Thyroid gland (tissue), 4 donors: ENCODE data around the gene ANKRD13C. TPM values are rescaled to one million over a fixed set of nuclear protein-coding genes. Genes with fewer than 3 reads are reported as not detected.

Experiments
- DNase-seq, 2 donors: peaks; one replicate each; pipeline ENCODE4 v3.0.0-alpha.2; 2019
- H3K27ac ChIP-seq, 3 donors: fragments of 200-600 bp; sonication (generic); 1 replicate in 2 of 3; 2 replicates in 1 of 3; pipeline ENCODE4 v1.5.1; 2016 to 2019; ENCODE audit warnings: mild to moderate bottlenecking in 1 of 3, moderate library complexity in 1 of 3
- H3K27me3 ChIP-seq: fragments of 200-600 bp; sonication (generic); one replicate; pipeline ENCODE4 v1.5.1; 2019
- H3K36me3 ChIP-seq, 2 donors: fragments of 200-600 bp; sonication (generic); one replicate each; pipeline ENCODE4 v1.5.1; 2016 to 2019
- H3K4me1 ChIP-seq, 2 donors: fragments of 200-600 bp; sonication (generic); one replicate each; pipeline ENCODE4 v1.5.1; 2017 to 2019
- H3K4me3 ChIP-seq, 3 donors: fragments of 200-600 bp; sonication (generic); replicated peaks in 1 of 3; 1 replicate in 2 of 3; 2 replicates in 1 of 3; pipeline ENCODE4 v1.5.1; 2016; ENCODE audit warnings: mild to moderate bottlenecking in 1 of 3
- H3K9me3 ChIP-seq: fragments of 200-600 bp; sonication (generic); one replicate; pipeline ENCODE4 v1.5.1; 2017
- CTCF ChIP-seq, 6 experiments: fragments of 200-600 bp in 3 of 6; fragments of 450-650 bp in 3 of 6; sonication (generic) in 3 of 6; IDR thresholded peaks; one replicate each; pipeline ENCODE4 v1.5.1; 2016 to 2019; ENCODE audit warnings: antibody characterized with exemption in 6 of 6, mild to moderate bottlenecking in 2 of 6, inconsistent platforms in 1 of 6, moderate library complexity in 1 of 6
- POLR2A ChIP-seq, 2 donors: fragments of 450-650 bp; IDR thresholded peaks; one replicate each; pipeline ENCODE4 v1.6.1; 2017; ENCODE audit warnings: antibody characterized with exemption in 2 of 2, mild to moderate bottlenecking in 2 of 2, moderate library complexity in 1 of 2
- whole genome bisulfite sequencing, 2 donors: methylation state at CpG; one replicate each; pipeline ENCODE4 v1.1.5; 2017; 5-methylcytosine and 5-hydroxymethylcytosine counted together
- intact Hi-C: fragments of 100-400 bp; cut with DNase I; formaldehyde crosslinking; loops from one replicate; pipeline ENCODE4 v1.15.1; 2023
- total RNA-seq, 4 donors: library from RNA; depleted of rRNA; stranded (reverse); fragments of >200 nt; gene quantifications; one replicate each; pipeline ENCODE4 v1.2.3, GENCODE V29; 2016

The ANKRD13C gene
- total RNA-seq, 4 donors from 2014 or later, result 26.5 to 37.2 (median 29.6) TPM

DNA sequence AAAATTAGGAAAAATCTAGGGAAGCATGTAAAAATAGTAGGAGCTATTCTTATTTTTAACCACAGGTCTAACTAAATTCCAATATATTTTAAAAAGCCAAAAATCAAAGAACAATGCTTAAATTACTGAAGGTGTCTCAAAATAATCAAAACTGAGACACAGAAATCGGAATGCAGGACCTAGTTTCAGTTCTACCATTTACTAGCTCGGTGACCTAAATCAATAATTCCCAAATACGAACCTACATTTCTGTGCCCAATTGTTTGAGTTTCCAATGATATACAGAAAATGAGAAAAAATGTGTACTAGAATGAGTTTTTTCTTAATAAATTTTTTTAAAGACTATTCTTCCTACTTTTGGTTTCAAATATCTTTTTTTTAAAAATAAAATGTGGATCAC, 37.4 kb downstream of the ANKRD13C start:
- intact Hi-C loops, result no loop called here
- H3K27me3 ChIP-seq, result no peaks in the 10 kb centered on the region
- no peaks in the 10 kb centered on the region for H3K9me3 ChIP-seq
- 96 to 97% methylated on average over 3 of the region's 3 CpGs for WGBS, 2 donors
- no peak for TF ChIP-seq POLR2A (IDR thresholded peaks at IDR 0.05)
- TF ChIP-seq CTCF (IDR thresholded peaks at IDR 0.05), result no peak
- H3K36me3 ChIP-seq, result no peaks in the 10 kb centered on the region
- H3K27ac ChIP-seq, result no peak overlapping the region
- no peak for DNase-seq
- H3K4me1 ChIP-seq, result no peaks in the 10 kb centered on the region
- H3K4me3 ChIP-seq, result no peak overlapping the region

DNA sequence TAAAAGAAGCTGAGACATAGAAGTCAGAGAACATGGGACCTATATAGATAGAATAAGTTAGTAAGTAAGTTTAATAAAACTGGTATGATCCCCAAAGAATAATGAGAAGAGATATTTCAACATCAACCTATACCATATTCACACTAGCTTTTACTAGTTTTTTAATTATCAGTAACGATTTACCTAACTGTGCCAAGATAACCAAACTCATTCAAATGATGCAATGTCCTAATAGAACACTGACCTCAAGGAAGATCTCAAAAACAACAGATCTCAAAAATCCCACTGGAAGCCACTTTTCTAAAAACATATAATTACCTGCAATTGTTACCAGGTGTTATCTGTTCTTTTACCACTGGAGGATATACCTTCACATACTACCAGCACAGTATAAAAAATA, 38.7 kb downstream of the ANKRD13C start:
- Histone ChIP-seq H3K27me3 (no peaks in the 10 kb centered on the region), H3K36me3 (no peaks in the 10 kb centered on the region), H3K4me3 (no peak overlapping the region), H3K27ac (no peak overlapping the region), H3K4me1 (no peaks in the 10 kb centered on the region), H3K9me3 (no peaks in the 10 kb centered on the region)
- no peak for DNase-seq
- intact Hi-C loops, result no loop called here
- no peak for TF ChIP-seq CTCF (IDR thresholded peaks at IDR 0.05)
- no peak for TF ChIP-seq POLR2A (IDR thresholded peaks at IDR 0.05)
- 85 to 94% methylated on average over 1 of the region's 1 CpG for WGBS, 2 donors

GRCh38 chr1:70314706-70315304, 39.7 kb downstream of the ANKRD13C start:
- Histone ChIP-seq H3K36me3 (no peaks in the 10 kb centered on the region), H3K9me3 (no peaks in the 10 kb centered on the region), H3K27me3 (no peaks in the 10 kb centered on the region), H3K4me1 (no peaks in the 10 kb centered on the region), H3K4me3 (no peak overlapping the region), H3K27ac (no peak overlapping the region)
- DNase-seq, result no peak
- 93 to 96% methylated on average over 6 of the region's 6 CpGs for WGBS, 2 donors
- no peak for TF ChIP-seq POLR2A (IDR thresholded peaks at IDR 0.05)
- no peak for TF ChIP-seq CTCF (IDR thresholded peaks at IDR 0.05)
- intact Hi-C loops, result no loop called here

GRCh38 chr1:70311369-70311768, 43.2 kb downstream of the ANKRD13C start:
- Histone ChIP-seq H3K36me3 (peaks cover 2 to 8% of the 10 kb centered on the region in 2 donors), H3K27me3 (no peaks in the 10 kb centered on the region), H3K27ac (no peak overlapping the region), H3K9me3 (no peaks in the 10 kb centered on the region), H3K4me1 (no peaks in the 10 kb centered on the region), H3K4me3 (no peak overlapping the region)
- no peak for TF ChIP-seq POLR2A (IDR thresholded peaks at IDR 0.05)
- no peak for TF ChIP-seq CTCF (IDR thresholded peaks at IDR 0.05)
- DNase-seq, result no peak
- WGBS, 2 donors, result 94 to 96% methylated on average over 3 of the region's 3 CpGs
- intact Hi-C loops, result no loop called here

GRCh38 chr1:70299472-70299871, 55.0 kb downstream of the ANKRD13C start:
- H3K9me3 ChIP-seq, result no peaks in the 10 kb centered on the region
- H3K4me1 ChIP-seq, result no peaks in the 10 kb centered on the region
- H3K4me3 ChIP-seq, result no peak overlapping the region
- H3K36me3 ChIP-seq, result peaks cover under 1 to 11% of the 10 kb centered on the region in 2 donors
- intact Hi-C loops, result no loop called here
- TF ChIP-seq CTCF (IDR thresholded peaks at IDR 0.05) (no peak), POLR2A (IDR thresholded peaks at IDR 0.05) (no peak)
- DNase-seq, result no peak
- H3K27me3 ChIP-seq, result no peaks in the 10 kb centered on the region
- no peak overlapping the region for H3K27ac ChIP-seq
